ENCODE measurements around the gene LARGE1. TPM values are rescaled to one million over a fixed set of nuclear protein-coding genes. Genes with fewer than 3 reads are reported as not detected.

The LARGE1 gene
- total RNA-seq, 4 donors from 2014 or later, result 11.8 to 33.2 (median 22.6) TPM

GRCh38 chr22:33326540-33327295 is 593.6 kb downstream of the LARGE1 start:
- WGBS, 2 donors, result 85 to 88% methylated on average over 10 of the region's 10 CpGs
- no peak for DNase-seq (ENCODE audit: low spot score in 2 of 2)
- H3K4me3 ChIP-seq (ENCODE audit: low read depth, poor library complexity, severe bottlenecking), result no peak overlapping the region
- intact Hi-C loops (cut with DNase I; ENCODE audit: low total_unique reads), result no loop called here
- TF ChIP-seq CTCF (IDR thresholded peaks at IDR 0.05), result no peak
- TF ChIP-seq POLR2A (IDR thresholded peaks at IDR 0.05), result no peak

GRCh38 chr22:33325232-33326004 is 594.9 kb downstream of the LARGE1 start:
- DNase-seq (ENCODE audit: low spot score in 2 of 2), result no peak
- H3K4me3 ChIP-seq (ENCODE audit: low read depth, poor library complexity, severe bottlenecking), result no peak overlapping the region
- TF ChIP-seq CTCF (IDR thresholded peaks at IDR 0.05) (no peak), POLR2A (IDR thresholded peaks at IDR 0.05) (no peak)
- WGBS, 2 donors, result 70 to 74% methylated on average over 5 of the region's 5 CpGs
- intact Hi-C loops (cut with DNase I; ENCODE audit: low total_unique reads), result no loop called here

GRCh38 chr22:33324228-33324627 is 596.0 kb downstream of the LARGE1 start:
- TF ChIP-seq CTCF (IDR thresholded peaks at IDR 0.05) (no peak), POLR2A (IDR thresholded peaks at IDR 0.05) (no peak)
- intact Hi-C loops (cut with DNase I; ENCODE audit: low total_unique reads), result no loop called here
- no peak overlapping the region for H3K4me3 ChIP-seq (ENCODE audit: low read depth, poor library complexity, severe bottlenecking)
- no peak for DNase-seq (ENCODE audit: low spot score in 2 of 2)
- WGBS, 2 donors, result 83% methylated on average over 2 of the region's 2 CpGs

GRCh38 chr22:33321466-33321865 is 598.8 kb downstream of the LARGE1 start:
- 75 to 87% methylated on average over 3 of the region's 3 CpGs for WGBS, 2 donors
- TF ChIP-seq CTCF (IDR thresholded peaks at IDR 0.05) (no peak), POLR2A (IDR thresholded peaks at IDR 0.05) (no peak)
- DNase-seq (ENCODE audit: low spot score in 2 of 2), result no peak
- no peak overlapping the region for H3K4me3 ChIP-seq (ENCODE audit: low read depth, poor library complexity, severe bottlenecking)
- intact Hi-C loops (cut with DNase I; ENCODE audit: low total_unique reads), result no loop called here

GRCh38 chr22:33315954-33316353 is 604.3 kb downstream of the LARGE1 start:
- intact Hi-C loops (cut with DNase I; ENCODE audit: low total_unique reads), result no loop called here
- 95 to 97% methylated on average over 15 of the region's 15 CpGs for WGBS, 2 donors
- TF ChIP-seq POLR2A (IDR thresholded peaks at IDR 0.05) (no peak), CTCF (IDR thresholded peaks at IDR 0.05) (no peak)
- H3K4me3 ChIP-seq (ENCODE audit: low read depth, poor library complexity, severe bottlenecking), result no peak overlapping the region
- no peak for DNase-seq (ENCODE audit: low spot score in 2 of 2)
